Activated CD8-positive, alpha-beta memory T cell treated with anti-CD3 and anti-CD28 coated beads for 24 hours (primary cell): ENCODE results near the gene DLGAP4.
A peak's percentile ranks its signal among the peaks of the same experiment; 100 is the strongest.
"Not testable (repeated sequence)": the region's sequence is repeated elsewhere in the genome, so short reads cannot be mapped to it uniquely, and the experiment has no call there.

Source experiments
- DNase-seq: peaks from one replicate; pipeline ENCODE4 v3.0.0-alpha.2; 2020

Gene DLGAP4

GRCh38 chr20:36359668-36360406 is 53.7 kb downstream of the DLGAP4 start:
- no peak for DNase-seq

DNA sequence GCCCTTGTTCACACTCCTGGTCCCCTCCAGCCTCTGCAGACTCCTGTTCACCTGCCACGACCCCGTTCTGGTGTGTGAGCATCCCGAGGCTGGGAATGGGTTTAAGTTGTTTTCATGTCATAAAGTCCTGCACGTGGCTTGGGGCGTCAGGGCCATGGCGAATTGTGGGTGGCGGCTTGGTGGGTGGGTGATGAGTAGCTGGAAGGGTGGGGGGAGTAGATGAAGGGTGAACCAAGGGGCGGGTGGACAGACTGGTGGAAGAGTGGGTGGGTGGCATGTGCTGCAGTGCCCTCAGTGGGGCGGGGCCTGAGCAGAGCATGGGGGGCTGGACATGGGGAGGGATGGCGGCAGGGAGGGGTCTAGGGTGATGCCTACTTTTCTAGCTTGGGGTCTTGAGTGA is 54.3 kb downstream of the DLGAP4 start:
- no peak for DNase-seq

- DNase-seq: no peak
Observed at GRCh38 chr20:36361406-36361805, 55.3 kb downstream of the DLGAP4 start.

GRCh38 chr20:36362261-36362660 is 56.1 kb downstream of the DLGAP4 start:
- DNase-seq: no peak

DNA sequence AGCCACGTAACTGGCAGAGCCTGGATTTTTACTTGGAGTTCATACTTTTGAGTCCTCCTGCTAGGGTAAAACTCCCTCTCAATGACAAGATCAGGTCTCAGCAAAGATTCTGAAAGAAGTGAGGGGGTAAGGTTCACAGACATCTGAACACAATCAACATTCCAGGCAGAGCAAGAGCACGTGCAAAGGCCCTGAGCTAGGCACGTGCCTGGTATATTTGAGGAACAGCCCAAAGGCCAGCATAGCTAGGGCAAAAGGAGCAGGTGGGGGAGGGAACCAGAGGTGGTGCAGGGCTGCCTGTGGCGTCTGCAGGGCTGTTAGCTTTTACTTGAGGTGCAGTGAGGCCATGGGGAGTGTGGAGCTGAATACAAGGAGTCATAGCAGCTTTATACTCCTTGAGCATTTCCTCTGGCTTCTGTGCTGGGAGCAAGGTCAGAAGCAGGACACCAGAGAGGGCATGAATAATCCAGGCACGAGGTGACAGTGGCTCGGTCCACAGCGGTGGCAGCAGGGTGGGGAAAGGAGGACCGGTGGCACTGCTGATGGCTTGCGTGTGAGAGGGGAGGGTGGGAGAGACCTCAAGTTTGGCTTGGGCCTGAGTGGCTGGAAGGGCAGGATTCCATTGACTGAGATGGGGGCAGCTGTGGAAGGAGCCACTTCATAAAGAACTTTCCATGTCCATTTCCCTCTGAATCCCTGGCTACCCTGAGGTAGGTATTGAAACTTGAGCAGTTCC is 57.0 kb downstream of the DLGAP4 start:
- no peak for DNase-seq

GRCh38 chr20:36364506-36364905 is 58.4 kb downstream of the DLGAP4 start:
- DNase-seq: no peak

GRCh38 chr20:36366623-36367369 is 60.7 kb downstream of the DLGAP4 start:
- no peak for DNase-seq

DNA sequence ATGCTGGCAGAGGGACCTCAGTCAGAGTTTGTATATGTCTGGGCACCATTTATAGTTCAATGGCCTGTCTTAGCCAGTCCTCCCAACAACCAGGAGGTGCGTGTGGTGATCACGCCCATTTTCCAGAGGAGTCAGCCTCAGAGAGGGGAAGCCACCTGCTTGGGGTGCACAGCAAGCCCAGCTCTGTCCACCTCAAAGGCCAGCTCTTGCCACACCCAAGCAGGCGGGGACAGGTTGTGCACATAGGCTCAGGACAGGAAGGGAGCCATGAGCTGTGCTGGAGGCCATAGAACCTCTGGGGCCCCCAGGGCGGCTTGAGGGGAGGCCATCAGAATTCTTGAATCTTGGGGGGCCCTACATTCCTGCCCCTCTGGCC is 61.2 kb downstream of the DLGAP4 start:
- no peak for DNase-seq

DNA sequence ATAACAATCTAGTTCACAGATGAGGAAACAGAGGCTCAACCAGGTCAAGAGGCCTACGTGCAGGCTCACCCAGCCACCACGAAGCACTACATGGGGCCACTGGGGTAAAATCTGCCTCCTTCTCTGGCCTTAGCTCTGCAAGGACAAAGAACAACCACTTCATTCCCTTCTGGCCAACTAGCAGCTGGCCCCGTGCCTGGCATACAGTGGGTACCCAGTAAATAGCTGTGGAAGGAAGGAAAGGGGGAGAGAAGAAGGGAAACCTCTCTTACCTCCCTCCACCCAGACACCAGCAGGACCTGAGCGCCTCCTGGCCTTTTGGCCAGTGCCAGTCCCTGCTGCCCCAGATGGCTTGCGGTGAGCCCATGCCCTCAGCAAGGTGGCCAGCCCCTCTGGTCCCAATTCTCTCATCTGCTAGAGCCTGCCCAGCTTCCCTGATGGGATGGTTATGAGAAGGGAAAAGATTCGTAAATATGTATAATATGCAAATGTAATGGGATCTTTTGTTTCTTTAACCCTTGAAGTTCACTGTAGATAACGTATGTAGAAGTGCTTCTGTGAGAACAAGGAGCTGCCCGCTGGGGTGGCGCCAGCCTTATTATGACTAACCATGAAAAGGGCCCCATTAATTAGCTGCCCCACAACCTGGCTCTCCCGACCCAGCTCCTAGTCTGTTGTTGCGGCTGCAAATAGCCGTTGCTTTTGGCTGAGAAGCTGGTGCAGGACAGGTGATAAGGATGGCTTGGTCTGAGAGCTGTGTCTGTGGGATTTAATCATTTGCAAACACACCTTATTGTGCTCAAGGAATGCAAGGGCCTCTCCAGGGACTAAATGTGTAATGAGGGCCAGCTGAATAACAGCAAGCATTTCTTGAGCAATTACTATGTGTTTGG is 62.0 kb downstream of the DLGAP4 start:
- no peak for DNase-seq

- no peak for DNase-seq
Observed at GRCh38 chr20:36368869-36369268, 62.7 kb downstream of the DLGAP4 start.

DNA sequence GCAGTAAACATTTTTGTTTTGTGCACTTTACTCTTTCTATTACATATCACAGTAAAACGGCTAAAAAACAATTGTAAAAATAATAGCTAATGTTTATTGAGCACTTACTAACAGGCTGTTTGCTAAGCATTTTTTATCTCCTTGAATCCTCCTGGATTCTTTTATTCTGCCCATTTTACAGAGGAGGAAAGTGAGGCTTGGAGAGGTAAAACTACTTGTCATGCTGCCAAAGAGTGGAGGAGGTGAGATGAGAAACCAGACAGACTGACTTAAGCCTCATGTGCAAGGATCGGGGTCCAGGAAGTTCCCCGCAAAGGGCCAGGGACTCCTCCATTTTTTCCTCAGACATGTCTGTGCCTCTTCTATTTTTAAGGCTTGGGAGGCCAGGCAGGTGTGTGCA is 63.6 kb downstream of the DLGAP4 start:
- DNase-seq: no peak

DNA sequence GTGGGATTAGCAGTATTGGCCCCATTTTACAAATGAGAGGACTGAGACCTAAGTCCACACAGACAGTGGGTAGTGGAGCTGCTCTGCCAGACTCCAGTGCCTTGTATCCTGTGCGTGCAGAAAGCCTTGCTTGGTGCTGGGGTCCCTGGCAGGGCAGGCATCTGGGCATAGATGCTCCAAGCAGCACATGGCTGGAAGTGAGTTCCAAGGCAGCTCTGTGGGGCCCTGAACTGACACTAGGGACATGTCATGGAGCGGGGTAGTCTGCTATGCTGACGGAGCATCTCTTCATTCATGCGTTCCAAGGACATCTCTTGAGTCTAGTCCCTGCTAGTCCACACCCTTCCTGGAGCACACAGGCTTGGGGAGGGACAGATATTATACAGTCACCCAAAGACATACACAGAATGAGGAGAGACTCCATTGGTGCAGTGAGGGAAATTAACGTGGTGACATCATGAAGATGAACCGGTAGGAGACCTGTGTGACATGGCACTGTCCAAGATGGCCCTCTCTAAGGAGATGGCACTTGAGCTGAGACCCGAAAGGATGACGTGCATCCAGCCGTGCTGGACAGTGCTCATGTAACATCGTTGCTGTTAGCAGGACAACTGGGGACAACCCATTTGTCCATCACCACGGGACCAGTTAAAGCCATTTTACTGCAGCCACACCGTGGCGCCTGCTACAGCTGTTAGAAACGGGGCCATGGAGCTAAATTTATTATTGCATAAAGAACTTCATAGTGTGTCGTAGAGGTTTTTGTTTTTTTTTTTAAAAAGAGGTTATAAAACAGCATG is 65.1 kb downstream of the DLGAP4 start:
- no peak for DNase-seq

GRCh38 chr20:36372666-36373065 is 66.5 kb downstream of the DLGAP4 start:
- no peak for DNase-seq

- no peak for DNase-seq
Observed at GRCh38 chr20:36373089-36373488, 67.0 kb downstream of the DLGAP4 start.

- no peak for DNase-seq
Observed at GRCh38 chr20:36374995-36375394, 68.9 kb downstream of the DLGAP4 start.

GRCh38 chr20:36377348-36378326 is 71.5 kb downstream of the DLGAP4 start:
- no peak for DNase-seq

- DNase-seq: no peak
Observed at GRCh38 chr20:36378686-36379085, 72.5 kb downstream of the DLGAP4 start.

- DNase-seq: not testable (repeated sequence)
Observed at GRCh38 chr20:36379914-36380313, 73.8 kb downstream of the DLGAP4 start.

GRCh38 chr20:36384022-36384619 is 78.0 kb downstream of the DLGAP4 start:
- peak; percentile 58 for DNase-seq

DNA sequence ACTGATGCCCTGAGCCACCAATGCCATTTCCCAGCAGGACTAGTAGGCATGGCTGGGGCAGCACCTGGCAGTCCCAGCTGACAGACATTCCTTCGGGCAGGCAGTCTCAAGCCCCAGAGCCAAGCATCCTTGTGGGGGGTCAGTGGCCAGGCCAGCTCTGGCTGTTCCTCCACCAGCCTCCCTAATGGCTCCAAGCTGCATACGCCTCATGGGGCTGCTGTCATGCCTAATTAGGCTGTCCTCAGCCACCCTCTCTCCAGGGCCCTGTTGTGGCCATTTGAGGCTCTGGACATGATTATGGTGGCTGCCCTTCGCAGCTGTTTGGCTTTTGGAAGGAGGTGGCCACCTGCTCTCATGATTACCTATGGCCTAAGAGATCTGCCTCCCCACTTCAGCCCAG is 79.4 kb downstream of the DLGAP4 start:
- no peak for DNase-seq
